ENCODE data around the gene NRARP.

NRARP gene

DNA sequence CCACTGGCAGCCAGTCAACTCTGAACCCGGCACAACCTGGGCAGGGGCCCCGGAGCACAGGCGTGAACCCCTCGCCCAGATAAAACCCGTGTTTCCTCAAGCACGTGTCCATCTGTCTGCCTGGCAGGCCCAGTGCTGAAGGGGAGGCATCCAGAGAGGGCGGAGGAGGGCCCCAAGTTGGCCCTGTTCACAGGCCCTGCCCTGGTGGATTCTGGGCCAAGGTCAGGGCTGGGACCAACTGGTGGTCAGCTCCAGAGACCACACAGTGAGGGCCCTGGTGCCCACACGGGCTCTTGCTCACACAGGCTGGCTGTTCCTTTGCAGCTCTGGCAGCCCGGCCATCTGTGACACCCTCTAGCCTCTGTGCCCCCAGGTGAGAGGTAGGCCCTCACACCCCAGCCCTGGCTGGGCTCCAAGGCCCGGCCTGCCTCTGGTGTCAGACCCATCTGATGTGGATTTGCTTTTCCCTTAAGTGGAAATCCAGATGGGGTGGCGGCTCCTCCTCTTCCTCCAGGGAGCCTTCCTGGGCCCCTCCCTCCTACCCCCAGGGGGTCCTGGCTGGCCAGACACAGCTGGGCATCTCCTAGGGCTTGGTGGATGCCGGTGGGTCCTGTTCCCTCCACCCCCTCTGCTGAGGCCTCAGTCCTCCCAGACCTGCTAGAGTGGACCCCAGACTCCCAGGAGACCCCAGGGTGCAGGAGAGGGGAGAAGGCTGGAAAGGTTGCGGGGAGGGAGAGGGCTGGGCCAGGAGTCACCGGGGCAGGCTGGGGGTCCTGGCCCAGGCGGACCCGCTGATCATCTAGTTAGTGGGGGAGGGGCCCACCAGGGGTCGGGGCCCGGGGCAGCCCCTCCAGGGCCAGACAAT is 51.5 kb downstream of the NRARP start:
- Histone ChIP-seq H3K9me3 (ENCODE audit: control insufficient read depth, insufficient read depth, low read depth, low read length) (no peaks in the 10 kb centered on the region), H3K4me1 (ENCODE audit: control insufficient read depth, insufficient read depth, low read length) (no peaks in the 10 kb centered on the region; the same call in 1 of the 2 replicates), H3K36me3 (ENCODE audit: control insufficient read depth in 2 of 2, insufficient read depth in 1 of 2, low read length in 2 of 2) (no peaks in the 10 kb centered on the region), H3K27ac (ENCODE audit: extremely low read depth, low read depth, low read length) (no peak overlapping the region), H3K4me3 (ENCODE audit: low read depth, low read length) (no peak overlapping the region)
- CTCF ChIA-PET, result interaction anchor here (0.5 to 2.3 kb wide), 3 partner anchors 12 to 17 kb away, joined by 3 to 14 read pairs (median 5); no protein-coding TSS in a partner anchor
- TF ChIP-seq, protein P1, sequence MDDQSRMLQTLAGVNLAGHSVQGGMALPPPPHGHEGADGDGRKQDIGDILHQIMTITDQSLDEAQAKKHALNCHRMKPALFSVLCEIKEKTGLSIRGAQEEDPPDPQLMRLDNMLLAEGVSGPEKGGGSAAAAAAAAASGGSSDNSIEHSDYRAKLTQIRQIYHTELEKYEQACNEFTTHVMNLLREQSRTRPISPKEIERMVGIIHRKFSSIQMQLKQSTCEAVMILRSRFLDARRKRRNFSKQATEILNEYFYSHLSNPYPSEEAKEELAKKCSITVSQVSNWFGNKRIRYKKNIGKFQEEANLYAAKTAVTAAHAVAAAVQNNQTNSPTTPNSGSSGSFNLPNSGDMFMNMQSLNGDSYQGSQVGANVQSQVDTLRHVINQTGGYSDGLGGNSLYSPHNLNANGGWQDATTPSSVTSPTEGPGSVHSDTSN (CRISPR knock-in tag; IDR thresholded peaks at IDR 0.05), result no peak
- TF ChIP-seq ZNF341 (tag by site-specific recombination; IDR thresholded peaks at IDR 0.05; ENCODE audit: low read depth) (peak; percentile 23; the same call in 1 of the 2 replicates), ZIC2 (tag by site-specific recombination; IDR thresholded peaks at IDR 0.05) (peak; percentile 80), ZNF23 (tag by site-specific recombination; IDR thresholded peaks at IDR 0.05; ENCODE audit: borderline replicate concordance) (no peak), GLIS2 (tag by site-specific recombination; IDR thresholded peaks at IDR 0.05) (0 out of 2 replicates have a peak, but pooled peaks have one; percentile 55), GLIS1 (tag by site-specific recombination; IDR thresholded peaks at IDR 0.05) (peak; percentile 43)
- POLR2A ChIA-PET, result interaction anchor here (0.6 to 9.1 kb wide), 4 partner anchors 9 to 722 kb away, joined by 3 to 336 read pairs (median 4); partner anchors contain the start of gene TUBB4B
